HG03342 (cell line): ENCODE data around the gene HLX.

Experiments
- ATAC-seq: cut with Tn5 transposase; IDR thresholded peaks from one replicate; pipeline ENCODE4 v1.9.1; 2021; ENCODE audit warnings: mild to moderate bottlenecking, moderate library complexity; ENCODE audit not compliant: unreplicated experiment

The HLX gene

DNA sequence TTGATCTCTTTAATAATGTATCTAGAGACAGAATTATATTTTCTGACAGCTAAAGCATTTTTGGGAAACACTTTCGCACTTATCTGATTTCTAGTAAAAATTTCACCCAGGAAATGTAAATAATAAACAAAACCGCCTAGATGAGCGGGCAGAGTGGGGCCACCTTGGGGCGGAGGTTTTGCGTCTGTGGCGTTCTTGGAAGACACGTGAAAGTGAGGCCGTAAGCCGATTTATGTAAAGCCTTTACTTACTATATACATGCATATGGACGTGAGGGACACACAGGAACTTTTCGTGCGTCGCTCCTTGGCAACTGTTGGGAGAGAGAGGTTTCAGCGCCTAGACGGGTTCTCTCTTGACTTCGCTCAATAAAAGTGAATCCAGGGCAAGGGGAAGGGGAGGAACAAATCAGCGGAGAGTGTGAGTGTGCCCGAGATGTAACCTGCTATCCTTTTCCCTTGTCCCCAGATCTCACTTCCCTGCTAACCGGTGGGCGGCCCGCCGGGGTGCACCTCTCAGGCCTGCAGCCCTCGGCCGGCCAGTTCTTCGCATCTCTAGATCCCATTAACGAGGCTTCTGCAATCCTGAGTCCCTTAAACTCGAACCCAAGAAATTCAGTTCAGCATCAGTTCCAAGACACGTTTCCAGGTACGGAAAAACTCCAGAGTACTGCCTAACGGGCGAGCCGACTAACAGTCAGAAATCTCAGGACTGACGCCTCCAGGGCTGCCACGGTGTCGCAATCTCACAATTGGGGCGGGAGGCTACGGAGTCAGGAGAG lies 1.7 kb downstream of the HLX start:
- no peak for ATAC-seq

DNA sequence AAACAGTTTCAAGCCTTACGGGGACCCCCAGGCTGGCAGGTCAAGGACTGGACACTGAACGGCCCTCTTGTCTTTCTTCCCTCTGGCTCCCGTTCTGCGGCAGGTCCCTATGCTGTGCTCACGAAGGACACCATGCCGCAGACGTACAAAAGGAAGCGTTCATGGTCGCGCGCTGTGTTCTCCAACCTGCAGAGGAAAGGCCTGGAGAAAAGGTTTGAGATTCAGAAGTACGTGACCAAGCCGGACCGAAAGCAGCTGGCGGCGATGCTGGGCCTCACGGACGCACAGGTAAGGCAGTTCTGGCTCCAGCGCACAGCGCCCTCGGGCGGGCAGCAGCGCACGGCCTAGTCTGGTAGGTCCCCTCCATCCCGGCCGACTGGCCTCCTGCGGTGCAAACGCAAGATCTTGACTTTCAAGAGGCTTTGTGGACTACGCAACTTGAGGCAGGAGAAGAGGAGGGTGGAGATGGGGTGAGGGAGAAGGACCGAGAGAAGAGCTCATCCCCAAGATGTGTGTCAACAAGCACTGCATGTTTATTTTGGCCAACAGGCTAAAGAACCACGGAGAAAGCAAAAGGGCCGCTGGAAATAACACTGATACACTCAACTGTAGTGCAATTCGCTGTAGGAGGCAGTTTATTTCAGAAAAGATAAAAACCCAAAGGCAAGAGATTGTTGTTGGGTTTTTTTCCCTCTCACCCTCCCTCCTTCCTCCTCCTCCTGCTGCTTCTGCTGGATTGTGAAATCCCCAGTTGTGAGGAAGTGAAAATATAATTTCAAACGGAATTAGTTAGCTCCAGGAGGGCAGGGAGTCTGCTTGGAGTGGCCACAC lies 3.0 kb downstream of the HLX start:
- ATAC-seq = no peak

DNA sequence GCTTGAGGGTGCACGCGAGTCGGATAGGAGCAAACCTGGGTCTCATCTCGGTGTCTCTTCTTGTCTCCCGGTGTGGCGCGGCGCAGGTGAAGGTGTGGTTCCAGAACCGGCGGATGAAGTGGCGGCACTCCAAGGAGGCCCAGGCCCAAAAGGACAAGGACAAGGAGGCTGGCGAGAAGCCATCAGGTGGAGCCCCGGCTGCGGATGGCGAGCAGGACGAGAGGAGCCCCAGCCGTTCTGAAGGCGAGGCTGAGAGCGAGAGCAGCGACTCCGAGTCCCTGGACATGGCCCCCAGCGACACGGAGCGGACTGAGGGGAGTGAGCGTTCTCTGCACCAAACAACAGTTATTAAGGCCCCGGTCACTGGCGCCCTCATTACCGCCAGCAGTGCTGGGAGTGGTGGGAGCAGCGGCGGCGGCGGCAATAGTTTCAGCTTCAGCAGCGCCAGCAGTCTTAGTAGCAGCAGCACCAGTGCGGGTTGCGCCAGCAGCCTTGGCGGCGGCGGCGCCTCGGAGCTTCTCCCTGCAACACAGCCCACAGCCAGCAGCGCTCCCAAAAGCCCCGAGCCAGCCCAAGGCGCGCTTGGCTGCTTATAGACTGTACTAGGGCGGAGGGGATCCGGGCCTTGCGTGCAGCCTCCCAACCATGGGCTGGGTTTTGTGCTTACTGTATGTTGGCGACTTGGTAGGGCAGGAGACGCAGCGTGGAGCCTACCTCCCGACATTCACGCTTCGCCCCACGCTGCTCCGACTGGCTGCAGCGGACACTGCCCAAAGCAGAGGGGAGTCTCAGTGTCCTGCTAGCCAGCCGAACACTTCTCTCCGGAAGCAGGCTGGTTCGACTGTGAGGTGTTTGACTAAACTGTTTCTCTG lies 5.1 kb downstream of the HLX start:
- ATAC-seq = no peak

DNA sequence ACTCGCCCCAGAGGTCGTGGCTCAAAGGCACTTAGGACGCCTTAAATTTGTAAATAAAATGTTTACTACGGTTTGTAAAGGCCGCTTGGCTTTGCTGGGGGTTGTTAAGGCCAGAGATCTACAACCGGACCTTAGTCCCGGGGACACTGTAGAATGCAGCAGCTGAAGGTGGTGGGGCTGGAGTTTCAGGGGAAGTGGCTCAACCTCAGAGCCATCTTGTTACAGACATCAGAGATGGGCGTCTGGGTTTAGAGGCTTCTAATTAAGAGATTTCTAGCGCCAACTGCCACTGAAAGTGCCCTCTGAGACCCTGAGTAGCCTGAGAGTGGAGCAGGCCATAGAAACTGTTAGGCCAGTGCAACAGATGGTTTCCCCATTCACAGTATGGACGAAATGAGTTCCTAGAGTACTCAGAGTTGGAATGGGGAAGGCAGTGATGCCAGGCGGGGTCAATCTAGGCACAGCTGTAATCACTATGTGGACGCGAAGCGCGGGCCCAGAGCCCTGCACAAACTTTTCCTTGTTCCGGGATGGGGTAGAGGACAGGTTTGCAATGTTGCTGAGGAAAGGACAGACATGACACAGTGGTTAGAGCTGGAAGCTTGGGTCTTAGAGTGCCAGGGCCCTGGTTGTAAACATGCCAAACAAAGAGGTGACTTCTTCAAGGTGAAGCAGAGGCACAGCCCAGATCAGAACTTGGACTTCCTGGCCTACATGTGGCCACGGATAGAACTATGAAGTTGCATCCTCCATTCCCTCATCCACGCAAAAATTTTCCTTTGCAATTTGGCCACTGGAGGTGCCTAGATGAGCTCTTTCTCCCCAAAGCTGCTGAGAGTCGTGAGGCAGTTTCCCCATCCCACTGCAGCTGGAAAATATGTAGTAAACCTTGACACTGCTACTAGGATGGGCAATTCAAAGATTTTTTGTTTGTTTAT lies 6.0 kb downstream of the HLX start:
- no peak for ATAC-seq

DNA sequence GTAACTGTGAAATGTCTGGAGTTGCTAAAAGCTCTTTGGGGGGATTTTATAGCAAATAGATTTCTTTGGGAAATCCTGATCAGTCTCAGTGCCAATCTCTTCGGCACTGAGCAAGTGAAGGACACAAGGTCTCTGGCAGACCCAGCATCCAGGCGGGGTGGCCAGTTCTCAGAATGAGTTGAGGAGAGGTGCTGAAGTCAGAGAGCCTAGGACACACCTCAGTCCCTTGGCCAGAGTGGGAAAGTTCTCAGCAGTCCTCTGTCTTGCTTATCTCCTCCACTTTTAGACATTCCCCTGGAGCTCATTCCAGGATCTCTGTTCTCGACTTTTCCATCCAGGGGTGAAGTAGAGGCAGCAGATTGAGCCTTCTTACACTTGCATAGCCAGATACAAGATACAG lies 6.7 kb downstream of the HLX start:
- ATAC-seq = no peak

DNA sequence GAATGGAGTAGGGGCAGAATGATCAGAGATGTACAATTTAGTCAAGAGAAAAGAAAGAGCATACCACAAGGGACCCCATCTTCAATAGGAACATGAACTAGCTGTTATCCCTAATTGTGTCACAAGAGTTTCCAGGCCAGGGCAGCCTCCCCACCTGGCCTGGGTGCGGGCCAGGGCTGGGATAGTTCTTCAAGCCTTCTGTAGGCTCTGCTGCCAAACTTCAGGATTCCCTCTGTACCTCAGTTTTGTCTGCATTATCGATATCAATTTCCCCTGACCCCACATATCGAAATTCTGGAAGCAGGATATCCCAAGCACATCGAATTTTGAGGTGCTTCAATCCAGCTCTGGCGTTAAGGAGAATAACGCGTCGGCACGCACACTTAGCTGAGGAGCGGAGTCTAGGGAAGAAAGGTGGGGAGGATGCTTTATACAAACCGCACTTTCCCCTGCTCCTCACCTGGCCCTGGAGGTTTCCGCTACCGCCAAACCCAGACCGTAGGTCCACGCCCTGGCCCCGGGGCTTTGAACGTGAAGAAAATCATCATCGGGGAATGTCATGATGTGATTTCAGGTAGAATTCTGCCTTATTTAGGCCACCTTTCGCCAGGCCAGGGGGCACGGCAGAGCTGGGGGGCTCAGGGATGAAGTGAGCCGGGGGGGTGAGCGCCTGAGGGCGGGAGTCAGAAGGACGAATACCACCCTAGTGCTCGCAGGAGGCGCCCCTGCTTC lies 7.4 kb downstream of the HLX start:
- no peak for ATAC-seq

DNA sequence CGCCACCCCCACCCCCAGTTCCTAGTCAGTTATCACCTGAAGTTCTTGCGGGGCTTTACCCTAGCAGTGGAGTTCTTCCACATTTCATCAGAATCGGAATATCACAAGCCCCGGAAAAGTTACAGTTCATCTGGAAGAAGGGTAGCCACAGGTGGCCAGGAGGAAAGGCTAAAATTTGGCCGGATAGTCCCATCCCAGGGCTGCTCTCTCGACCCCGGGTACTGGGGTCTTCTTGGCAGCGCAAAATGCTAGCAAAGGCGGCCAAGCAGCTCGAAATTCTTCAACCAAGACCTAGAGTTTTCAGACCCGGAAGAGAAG lies 7.9 kb downstream of the HLX start:
- no peak for ATAC-seq

DNA sequence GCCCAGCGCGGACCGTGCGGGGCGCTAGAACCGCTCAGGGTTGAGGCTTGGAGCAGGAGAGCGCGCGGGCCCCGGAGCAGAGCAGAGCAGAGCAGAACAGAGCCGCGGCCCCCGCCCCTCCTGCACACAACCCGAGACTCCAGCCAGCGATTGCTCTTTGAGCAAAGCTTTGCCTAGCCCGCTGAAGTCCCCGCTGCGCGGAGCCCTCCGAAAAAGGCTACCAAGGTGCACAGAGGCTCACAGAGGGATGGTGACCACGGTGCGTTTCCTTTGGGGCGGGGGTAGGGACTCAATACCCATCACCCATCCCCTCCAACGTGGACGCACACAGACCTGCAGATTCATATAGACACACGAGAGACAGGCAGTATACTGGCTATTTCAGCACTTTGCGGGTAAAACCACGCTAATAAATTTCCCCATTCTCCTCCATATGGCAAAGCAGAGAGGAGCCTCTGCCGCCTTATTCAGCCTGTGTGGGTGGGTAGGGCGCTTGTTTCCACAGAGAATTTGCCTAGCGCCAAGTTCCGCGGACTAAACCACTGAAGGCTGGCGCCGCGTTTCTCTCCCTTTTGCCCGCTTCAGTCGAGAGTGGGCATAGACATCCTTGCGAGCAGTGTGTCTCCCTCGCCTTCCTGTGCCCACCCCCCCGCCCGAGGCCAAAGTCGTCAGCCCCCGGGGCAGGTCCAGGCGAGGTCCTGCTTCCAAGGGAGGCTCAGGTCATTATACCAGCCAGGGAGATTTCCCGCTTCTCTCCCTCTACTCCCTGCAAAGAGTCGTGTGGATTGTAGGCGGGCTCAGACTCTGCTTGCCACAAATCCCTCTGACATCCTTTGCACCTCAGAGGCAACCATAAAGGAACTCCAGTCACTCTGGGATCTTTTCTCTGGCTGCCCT lies 8.5 kb downstream of the HLX start:
- no peak for ATAC-seq

DNA sequence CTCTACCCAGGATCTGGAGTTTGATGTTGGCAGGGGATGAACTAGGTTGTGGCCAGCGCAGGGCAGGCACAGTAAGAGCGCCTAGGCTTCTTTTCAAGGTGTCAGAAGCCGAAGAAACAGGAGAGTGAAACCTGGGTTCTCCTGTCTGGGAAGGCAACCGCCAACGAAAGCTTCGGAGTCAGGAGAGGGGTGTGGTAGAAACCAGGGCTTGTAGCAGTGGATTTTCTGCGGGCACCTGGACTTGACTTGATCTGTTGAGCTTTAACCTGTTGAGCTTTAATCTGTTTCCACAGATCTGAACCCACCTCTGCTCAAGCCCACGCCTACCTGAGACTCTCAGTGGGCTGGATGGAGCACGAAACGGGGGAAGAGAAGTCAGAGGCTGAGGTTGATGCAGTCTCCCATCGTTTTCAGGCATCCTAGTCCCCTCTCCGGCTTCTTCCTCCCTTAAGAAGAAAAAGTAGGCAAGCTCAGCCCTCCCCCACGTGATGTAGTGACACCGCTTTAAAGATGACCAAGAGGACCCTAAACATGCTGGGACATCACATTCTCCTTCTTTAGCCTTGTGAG lies 9.3 kb downstream of the HLX start:
- ATAC-seq = no peak

DNA sequence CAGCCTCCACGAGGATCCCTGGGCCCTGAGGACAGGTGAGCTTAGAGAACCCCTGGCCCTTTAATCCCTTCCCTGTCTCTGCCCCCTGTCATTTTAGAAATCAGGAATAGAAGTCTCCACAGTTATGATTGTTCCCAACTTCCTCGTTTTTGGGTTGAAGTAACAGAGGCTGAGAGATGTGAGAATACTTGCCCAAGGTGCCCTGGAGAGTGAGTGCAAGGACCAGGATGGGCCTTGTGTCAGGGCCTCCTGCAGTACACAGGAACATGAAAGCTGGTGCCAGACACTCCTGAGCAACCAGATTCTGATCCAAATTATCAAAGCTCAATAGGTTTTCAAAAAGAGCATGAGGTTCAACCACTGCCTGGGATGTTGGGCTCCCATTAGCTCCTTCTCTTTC lies 10.1 kb downstream of the HLX start:
- no peak for ATAC-seq

DNA sequence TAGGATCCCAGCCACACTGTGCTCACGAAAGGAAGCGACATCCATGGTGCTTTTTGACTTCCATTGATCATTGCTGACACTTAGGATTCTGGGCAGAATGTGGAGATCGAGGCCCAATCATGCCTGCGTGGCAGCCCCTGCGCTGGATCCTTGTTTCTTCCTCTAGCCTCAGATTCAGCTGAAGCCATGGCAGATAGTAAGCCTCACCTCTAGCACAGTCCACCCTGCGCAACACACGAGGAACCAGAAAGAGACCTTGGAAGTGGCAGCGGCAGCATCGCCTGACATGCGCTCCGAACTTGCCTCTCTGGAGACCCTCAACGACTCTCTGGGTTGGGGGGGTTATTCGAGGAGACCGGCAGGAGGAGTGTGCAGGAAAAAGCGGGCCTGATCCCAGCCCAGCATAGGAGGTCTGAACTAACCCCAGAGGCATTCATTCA lies 10.6 kb downstream of the HLX start:
- ATAC-seq = no peak

DNA sequence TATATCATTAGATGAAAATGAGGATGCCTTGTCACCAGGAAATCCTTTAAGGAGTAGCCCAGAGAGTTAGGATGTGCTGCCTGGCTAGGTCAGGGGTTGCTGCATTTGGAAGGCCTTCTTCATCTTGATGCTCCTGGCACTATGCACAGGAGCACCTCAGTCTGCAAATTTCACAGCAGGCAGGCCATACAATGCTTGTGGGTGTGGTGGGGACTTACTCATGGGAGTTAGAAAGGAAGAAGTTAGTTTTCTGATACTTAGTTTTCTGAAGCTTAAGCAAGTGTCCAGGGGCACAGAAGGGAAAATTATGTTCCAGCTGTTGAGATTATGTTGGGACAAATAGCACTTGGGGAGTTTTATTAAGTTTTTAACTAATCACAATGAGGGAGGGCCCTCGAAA lies 11.4 kb downstream of the HLX start:
- no peak for ATAC-seq

DNA sequence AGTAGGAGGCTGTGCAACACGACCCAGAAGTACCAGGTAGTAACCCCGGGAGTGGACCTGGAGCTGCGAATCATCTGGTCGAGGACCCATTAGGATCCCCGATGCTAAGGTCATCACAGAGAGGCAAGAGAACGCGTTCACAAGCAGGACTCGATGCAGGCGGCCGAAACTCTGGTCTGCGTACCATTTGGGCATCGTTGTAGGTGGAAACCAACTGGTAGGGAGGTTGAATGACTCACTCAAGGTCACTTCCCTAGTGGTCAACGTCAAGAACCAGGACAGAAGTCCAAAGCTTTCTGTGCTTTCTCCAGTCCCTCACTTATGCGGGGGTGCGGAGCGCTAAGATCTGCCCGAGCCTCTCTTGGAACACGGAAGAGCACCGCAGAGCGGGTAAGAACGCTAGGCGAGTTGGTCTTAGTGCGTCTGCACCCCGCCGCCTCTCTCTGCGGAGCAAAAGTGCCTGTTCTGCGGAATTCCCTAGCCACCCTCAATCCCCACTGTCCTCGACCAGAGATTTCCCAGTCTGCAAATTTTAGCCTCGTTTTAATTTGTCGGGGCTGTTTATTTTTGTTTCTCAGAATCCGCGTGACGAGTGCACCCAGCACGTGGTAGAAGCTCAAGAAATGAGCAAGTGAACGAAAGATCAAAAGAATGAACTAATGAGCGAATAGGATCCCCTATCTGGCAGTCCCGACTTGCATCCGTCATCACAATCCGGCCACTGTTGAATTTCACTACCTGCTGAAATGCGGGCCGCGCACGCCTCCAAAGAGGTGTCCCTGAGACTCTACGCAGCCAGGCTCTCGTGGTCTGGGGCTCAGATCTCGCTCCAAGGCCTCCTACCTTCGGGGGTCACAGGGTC lies 12.2 kb downstream of the HLX start:
- no peak for ATAC-seq

DNA sequence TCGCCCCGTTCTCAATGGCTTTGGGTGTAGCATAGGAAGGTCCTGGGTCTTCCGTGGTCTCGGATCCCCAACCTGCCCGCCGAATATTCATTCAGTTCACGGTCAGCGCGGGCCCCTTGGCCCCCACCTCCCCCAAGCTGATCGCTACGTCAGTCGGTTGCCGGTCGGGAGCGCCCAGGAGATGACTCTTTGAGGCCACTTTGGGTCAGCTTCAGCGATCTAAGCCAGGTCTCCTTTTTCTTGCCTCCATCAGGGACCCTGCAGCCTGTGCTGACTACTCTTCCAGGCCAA lies 12.8 kb downstream of the HLX start:
- no peak for ATAC-seq

DNA sequence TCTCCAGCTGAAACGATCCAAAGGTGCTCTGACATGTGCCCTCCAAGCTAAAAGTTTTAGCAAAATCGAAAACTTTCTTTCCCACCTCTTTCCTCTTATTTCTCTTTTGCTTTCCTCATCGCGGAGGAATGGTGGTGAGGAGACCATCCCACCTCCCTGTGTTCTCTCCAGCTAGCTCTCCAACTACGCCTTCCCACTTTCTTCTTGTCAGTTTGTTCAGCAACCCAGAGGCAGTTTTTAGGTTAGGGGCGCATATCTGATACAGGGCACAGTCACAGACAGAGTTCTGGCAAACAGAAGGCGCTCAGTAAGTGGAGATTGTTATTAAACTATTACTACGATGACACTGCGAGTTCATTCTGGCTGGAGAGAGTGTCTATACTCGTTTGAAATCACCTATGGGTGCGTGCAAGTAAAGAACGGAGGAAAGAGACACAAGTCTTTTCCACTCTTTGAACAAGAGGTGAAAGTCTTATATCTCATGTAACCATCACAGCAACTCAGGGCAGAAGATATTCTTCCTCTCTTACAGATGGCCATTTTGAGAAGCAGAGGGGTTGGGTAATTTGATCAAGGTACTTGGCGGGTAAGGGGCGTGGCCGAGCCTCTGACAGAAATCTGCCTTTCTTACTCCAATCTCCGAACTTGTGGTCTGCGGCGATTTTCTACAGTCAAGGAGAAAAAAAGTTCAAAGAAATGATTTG lies 13.9 kb downstream of the HLX start:
- no peak for ATAC-seq

DNA sequence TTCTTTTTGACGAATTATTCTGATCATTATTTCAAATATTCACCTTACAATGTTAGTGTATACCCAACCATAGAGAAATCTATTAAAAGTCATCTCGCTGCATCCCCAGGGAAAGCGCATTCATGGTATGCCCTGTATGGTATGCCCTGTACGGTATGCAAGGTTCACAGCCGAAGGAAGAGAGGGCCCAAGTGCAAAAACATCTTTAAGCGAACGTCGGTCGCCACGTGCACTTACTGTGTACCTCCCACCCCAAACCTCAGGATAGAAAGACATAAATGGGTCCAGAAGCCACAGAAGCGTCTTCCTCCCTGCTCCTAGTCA lies 14.4 kb downstream of the HLX start:
- ATAC-seq = no peak
